GM18502 (cell line): ENCODE measurements around the gene TMX2.
A peak's percentile ranks its signal among the peaks of the same experiment; 100 is the strongest.

Experiments used
- ATAC-seq: cut with Tn5 transposase; IDR thresholded peaks from one replicate; pipeline ENCODE4 v1.9.1; 2021; ENCODE audit warnings: mild to moderate bottlenecking; ENCODE audit not compliant: unreplicated experiment, poor library complexity

Gene TMX2

DNA sequence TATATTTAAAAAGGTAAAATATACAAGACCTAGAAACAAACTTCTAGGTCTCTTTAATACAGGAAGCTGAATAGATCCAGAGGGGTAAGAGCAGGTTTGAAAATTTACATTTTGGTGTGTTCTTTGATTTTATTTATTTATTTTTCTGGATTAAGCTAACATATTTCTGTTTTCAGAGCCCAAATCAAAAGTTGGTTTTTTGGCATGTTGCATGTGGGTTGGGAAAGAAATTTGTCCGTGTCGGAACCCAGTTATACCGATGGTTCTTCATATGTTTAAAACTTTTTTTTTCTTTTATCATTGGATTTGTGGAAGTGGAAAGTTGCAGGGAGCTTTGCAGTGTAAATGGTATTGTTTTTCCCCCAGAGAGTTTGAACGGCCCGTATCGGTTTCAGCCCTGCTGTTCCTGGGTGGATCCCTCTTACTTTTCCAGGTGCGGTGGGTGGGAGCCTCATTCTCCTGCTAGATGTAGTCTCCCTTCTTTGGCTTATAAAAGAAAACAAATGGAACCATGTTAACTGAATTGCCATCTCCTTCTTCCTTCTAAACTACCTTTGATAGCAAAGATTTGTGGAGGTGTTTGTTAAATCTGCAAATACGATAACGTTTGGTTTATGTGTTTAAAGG lies 50.0 kb downstream of the TMX2 start:
- no peak for ATAC-seq

DNA sequence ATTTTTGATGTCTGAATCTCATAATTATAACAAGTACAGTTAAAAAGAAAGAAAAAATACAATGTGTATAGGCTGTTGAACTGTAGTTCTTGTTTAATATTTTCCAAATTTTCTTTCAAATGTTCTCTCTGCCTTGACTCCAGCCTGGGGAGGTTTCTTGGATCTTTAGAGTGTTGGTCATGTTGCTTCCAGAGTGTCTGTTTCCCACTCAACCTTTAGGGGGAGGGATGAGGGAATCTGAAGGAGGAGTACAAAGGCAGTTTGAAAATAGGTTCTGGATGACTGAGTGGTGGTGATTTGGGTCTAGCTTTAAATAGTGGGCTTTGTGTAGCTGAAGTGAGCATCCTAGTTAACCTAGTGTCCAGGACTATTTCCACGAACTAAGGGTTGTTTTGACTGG lies 51.2 kb downstream of the TMX2 start:
- no peak for ATAC-seq

DNA sequence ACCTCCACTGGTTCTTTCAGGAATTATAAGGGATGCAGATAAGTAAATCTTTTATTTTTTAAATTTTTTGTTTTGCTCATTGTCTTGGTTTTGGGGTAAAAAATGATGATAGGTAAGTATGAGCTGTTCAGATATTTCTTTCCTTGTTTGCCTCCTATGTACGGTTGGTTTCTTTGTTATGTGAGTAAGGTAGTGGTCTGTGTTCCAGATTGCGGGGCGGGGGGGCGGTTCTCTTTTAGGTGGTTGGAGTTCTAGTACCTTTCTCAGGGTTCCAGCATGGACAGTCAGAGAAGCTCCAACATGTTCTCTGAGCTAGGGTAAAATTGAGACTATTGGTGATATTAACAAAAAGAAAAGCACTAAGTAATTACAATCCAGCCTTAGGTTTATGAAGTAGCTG lies 51.6 kb downstream of the TMX2 start:
- ATAC-seq = no peak

DNA sequence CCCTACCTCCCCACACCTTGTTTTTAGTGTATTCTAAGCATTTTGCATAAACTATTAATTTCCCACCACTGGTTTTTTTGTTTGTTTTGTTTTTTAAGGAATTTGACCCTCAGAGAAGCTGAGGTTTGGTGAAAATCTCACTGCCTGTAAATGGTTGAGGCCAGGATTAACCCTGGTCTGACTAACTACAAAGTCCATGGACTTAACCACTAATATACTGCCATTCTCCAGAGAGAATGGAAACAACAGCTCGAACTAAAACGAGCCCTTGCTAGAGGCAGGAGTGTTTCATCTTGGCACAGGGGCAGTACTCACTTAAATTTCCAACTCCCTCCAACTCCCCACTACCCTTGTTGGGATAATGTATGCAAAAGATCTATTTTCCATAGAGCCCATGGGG lies 52.2 kb downstream of the TMX2 start:
- no peak for ATAC-seq

DNA sequence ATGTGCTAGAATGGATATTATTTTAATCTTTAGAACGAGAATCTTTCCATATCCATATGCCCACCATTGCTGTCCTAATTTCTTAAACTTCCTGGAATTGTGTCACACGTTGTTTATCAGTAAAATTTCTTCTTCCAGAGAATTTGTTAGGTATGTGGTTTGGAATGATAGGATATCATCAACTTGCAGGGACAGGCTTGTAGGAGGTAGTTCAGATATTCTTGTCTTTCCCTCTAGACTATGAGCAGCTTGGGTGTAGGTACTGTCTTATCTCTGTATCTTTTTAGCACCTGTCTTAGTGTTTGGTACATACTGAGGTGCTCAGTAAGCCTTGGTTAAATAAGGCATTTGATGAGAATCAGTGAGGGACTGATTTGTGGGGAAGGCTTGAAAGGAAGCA lies 52.6 kb downstream of the TMX2 start:
- no peak for ATAC-seq

DNA sequence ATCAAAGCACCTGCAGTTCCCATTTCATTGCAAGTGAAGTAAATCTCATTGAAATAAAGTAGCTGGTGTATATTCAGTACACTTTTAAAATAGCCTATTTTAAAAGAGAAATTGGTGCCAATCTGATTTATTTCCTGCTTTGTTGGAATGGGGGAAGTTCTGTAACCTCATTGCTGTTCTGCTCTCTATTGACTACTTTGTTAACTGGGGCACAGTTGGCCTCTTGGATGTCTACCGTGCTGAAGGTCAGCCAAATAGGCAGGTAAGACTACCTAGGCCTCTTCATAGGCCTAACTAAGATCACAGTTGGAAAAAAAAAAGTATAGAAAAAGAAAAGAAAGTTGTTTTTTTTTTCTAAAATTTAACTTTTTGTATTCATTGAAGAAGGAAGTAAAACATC lies 58.4 kb downstream of the TMX2 start:
- no peak for ATAC-seq

DNA sequence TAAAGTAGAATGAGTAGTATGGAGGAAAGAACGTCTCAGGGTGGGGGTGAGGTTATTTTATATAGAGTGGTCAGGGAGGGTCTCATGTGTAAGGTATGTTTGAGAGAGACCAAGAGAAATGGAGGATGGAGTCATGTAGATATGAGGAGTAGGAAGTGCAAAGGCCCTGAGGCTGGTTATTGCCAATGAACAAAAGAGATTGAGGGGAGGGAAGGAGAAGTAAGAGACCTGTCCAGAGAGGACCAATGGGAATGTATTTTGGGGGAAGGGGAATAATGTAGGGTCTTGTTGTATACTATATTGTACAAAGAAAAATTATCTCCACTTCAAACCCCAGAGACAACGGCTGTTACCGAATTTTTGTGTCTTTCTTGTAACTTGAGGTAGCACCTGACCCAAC lies 59.0 kb downstream of the TMX2 start:
- no peak for ATAC-seq

DNA sequence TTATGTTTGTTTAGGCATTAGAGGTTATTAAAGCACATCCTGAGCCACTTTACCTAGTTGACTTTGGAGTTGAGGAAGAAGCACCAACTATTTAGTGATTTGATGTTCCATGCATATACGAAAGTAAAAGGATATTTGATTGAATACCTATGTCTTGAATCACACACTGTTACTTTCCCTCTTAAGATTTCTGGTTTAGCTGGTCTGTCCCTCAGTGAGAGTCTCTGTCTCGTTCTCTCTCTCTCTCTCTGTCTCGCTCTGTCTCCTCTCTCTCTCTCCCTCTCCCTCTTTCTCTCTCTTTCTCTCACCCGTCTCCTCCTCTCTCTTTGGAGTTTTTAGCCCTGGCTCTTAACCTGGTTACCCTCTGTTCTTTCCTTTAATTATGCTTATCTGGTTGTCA lies 60.2 kb downstream of the TMX2 start:
- ATAC-seq = no peak

DNA sequence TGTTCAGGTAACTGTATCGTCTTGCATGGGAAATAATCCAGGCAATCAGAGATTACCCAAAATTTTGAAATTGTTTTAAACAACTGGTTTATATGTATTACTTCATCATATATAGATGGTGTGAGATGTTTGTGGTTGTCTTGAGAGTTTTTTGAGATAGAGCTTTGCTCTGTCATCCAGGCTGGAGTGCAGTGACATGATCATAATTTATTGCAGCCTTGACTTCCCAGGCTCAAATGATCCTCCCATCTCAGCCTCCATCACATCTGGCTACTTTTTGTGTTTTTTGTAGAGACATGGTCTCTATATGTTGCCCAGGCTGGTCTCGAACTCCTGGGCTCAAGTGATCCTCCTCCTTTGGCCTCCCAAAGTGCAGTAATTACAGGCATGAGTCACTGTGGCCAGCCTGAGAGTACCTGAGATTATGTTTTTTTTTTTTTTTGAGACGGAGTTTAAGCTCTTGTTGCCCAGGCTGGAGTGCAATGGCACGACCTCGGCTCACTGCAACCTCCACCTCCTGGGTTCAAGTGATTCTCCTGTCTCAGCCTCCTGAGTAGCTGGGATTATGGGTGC lies 60.7 kb downstream of the TMX2 start:
- ATAC-seq = no peak

DNA sequence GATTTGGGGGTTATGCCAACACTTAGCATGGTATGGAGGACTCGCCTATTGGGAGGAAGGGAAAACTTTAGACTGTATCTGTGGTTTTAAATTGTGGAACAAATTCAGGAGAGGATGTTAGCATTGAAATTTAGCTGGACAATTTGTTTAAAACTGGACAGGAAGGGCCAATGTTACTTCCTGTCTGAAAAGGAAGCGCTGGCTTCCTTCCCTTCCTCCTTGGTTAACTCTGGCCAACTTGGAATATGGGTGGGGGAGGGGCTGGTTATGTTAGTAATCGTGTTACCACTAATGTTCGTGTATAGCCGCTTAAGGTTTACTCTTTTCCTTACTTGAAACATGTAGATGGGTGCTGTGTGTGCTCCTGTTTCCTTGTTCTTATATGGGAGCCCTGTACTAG lies 63.1 kb downstream of the TMX2 start:
- ATAC-seq = no peak

DNA sequence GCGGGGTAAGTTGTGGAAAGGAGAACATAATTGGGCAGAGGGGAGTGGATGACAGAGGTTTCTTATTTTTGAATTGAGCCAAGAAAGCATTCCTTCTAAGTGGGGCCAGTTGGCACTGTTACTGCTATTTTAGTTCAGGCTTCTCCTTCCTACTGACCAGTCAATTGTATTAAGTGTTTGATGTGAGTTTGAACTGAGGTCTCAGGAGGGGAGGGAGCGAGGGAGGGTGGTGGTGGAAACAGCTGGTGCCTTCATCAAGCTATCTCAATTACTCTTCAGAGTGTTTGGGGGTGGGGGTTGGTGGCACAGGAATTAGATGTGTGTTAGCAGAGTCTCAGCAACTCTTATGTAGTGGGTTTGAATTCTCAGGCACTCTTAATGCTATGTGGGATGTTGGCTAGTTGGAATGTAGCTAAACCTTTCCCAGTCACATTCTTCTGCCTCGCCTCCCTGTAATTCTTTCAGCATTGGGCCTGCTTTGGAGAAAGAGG lies 63.7 kb downstream of the TMX2 start:
- no peak for ATAC-seq

DNA sequence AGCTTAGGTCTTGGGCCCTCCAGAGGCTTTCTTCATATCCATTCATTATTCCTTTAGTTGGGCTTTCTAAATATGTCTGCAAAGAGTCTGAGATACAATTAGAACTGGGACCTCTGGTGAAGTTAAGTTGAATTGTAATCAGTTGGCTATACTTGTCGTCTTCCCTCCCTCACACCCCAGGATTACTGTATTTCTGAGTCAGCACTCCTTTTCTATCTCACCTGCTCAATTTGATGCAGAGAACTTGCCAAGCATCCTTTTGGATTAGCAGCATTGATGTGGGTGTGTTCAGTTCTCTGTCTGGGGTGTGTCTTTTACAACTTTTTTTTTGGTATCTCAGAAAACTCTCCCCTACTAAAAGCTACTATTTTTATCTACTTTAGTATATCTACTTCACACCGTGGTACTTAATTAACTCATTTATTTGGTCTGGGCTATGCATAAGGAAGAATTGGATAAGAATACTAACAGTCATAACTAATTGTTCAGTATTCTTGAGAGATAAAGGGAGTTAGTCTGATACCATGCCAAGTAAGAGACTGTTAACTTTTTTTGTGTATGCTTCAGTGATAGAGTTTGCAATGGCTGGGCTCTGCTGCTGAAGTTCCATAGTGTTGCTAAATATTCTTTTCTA lies 64.3 kb downstream of the TMX2 start:
- no peak for ATAC-seq

DNA sequence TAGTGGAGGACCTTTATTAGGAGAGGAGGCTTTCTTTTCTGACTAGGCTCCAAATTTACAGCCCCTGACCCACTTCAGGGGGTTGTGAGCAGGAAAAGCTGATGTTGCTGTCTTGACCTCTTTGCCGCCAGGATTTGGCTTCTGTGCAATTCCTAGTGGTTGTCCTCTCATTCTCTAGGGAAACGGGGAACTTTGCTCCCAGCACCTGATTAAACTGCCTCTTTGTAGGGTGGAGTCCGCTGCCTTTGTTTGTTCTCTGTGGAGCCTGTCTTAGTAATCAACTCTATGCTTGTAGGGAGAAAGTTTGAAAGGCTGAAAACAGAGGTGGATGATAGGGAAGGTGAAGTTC lies 65.5 kb downstream of the TMX2 start:
- ATAC-seq = no peak

DNA sequence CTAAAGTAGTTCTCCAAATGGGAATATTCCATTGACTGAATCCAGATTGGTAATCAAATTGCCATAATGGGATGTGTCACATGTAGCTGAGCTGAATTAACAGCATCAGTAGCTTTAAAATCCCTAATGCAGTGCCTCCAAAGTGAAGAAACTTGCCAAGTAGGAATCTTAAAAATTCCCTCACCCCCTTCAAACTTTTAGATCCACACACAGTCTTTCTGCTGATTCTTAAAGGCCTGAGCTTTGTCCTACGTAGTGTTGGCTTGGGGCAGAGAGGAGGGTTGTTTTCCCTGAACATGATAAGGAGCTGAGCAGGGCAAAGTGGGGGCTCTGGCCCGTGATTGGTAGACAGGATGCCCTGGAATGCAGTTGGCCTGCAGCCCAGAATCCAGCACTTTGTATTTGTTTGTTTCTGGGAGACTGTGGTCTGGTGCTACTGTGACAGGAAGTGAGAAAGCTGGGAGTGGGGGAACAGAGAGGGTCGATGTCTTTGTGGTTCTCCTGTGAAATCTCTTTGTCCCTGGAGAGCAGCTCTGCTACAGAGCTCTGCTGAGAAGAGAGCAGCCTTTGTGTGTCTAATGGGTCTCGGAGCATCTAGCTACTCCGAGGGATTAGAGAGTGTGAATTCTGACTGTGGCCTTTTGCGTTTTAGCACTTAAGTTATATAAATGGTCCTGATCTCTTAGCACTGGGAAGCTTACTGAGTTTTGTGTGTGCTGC lies 66.1 kb downstream of the TMX2 start:
- no peak for ATAC-seq

DNA sequence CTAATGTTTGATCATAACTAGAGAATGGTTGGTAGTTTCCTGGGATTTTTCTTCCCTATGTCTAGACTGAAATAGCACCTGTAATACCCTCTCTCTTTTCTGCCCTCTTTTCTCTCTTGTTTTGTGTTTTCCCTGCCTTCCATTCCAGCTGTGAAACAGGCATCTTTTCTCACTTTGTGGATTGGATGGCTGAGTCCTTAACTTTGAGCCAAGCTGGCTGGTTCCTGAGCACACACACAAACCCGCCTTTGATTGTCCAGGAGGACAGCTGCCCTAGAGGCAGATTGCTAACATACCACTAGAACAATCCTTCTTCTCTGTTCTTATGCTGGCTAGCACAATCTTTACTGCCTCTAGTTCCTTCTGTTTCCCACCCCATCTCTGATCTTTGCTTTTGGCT lies 66.9 kb downstream of the TMX2 start:
- ATAC-seq = no peak

DNA sequence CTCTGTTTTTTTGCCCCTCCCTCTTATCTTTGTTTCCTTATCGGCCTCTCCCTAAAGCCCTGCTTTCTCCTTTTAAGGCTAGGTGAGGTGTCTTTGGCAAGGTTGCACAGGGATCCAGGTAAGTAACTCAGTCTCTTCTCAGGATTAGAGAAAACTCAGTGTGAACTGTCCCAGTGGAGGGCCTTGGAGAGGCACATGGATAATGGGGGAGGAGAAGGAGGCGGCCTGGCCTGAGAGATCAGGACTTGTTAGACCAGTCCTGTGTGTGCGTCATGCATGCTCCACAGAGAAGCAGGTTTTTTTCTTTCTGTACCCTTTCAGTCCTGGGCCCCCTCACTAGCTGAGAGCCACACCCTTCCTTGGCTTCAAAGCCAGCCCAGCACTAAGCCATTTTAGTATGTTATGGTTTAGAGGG lies 69.1 kb downstream of the TMX2 start:
- ATAC-seq = no peak

DNA sequence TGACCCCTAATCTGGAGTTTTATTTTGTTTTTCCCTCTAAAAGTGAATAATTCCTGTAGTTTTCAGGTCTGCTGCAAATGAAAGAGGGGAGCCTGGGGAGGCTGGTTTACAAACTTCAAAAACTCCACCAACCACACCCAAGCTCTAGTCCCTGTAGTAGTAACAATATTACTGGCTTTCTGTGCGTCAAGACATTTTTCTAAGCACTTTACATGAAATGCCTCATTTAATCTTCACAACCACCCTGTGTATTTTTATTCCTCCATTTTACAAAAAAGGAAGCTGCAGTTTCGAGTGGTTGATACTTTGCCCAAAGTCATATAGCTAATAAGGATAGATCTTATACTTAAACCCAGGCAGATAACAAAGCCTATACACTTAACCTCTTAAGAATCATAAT lies 72.7 kb downstream of the TMX2 start:
- peak; percentile 64 for ATAC-seq

DNA sequence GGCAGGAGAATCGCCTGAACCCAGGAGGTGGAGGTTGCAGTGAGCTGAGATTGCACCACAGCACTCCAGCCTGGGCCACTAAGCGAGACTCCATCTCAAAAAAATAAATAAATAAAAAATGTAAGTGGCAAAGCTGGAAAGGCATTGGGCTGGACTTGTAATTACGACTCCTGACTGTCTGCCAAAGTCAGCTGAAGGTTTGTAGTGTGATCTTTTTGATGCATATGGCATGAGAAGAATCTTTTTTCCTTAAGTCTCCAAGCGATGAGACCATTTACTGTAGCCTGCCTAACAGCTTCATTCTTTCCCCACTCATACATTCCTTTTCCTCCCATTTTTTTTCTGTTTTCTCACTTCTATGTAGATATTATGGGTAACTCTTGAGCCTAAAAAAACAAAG lies 74.0 kb downstream of the TMX2 start:
- ATAC-seq = no peak

DNA sequence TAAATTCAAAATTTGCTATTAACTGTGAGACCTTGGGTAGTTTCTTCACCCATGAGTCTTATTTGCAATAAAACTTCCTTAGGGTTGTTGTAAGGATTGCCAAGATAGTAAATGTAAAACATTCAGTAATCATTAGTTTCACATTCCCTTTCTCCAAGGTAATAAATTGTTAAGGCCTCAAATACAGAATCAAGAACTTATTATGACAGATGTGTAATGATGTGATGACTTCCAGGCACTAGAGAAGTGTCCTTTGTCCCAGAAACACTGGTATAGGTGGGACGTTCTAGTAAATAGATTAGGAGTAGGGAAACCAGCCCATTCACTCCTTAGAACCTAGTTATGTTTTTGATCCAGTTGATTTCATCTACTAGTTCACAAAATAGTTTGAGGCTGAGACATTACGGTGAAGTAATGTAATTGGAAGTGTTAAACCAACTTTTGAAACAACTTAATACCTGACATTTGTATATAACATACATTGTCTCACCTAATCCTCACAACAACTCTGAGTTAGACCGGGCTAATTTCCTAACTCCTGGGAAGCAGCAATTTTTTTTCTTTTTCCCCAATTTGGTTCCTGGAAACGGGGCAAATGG lies 74.7 kb downstream of the TMX2 start:
- no peak for ATAC-seq

DNA sequence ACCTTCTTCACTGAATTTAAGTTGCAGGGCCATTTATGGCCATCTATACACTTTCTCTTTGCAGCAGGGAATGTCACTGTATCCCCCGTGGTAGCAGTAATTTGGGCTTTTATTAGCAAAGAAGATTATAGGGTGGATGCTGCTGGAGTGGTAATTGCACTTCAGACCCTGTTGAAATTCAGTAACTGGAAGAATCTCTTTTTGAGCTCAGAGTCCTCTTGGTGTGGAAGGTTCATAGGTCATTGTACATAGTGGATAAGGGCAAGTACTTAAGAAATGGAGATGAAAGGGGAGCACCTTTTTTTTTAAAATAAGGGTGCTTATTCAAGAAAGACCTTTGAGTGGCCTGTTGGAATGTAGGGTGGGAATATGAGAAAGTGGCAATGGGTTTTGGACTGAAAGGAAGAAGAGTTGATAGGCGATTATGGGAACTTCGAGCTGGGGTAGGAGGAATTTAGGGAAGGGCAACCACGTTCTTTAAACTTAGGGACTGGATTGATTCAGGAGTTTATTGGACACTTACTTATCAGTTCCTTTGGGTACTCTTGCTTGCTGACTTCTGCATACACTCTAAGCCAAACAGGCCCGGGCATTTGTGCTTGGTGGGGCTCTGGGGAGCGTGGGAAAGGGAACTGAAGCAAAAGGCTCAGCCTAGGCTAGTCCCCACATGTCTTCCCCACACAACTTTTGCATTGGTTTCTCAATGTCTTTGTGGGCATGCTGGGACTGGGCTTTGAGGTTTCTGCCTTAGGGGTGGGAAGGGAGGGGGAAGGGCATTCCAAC lies 75.7 kb downstream of the TMX2 start:
- peak; percentile 48 for ATAC-seq
